ENCODE measurements around the gene MX2. TPM values are rescaled to one million over a fixed set of nuclear protein-coding genes. Genes with fewer than 3 reads are reported as not detected.
A peak's percentile ranks its signal among the peaks of the same experiment; 100 is the strongest.
"Not testable (repeated sequence)": the region's sequence is repeated elsewhere in the genome, so short reads cannot be mapped to it uniquely, and the experiment has no call there.

MX2 gene
- total RNA-seq, 2 donors from 2014 or later: 1.7 to 4.9 TPM

- no peak for DNase-seq (ENCODE audit: low spot score)
- no peaks in the 10 kb centered on the region for H3K36me3 ChIP-seq
- intact Hi-C loops (cut with DNase I): no loop called here
- TF ChIP-seq POLR2A (IDR thresholded peaks at IDR 0.05): no peak
- TF ChIP-seq CTCF (IDR thresholded peaks at IDR 0.05): no peak
- TF ChIP-seq POLR2AphosphoS5 (IDR thresholded peaks at IDR 0.05): no peak
- WGBS: 86% methylated on average over 9 of the region's 9 CpGs
- no peak overlapping the region for H3K27ac ChIP-seq
- no peaks in the 10 kb centered on the region for H3K27me3 ChIP-seq (replicated peaks; ENCODE audit: insufficient read depth)
- H3K4me1 ChIP-seq (replicated peaks): no peaks in the 10 kb centered on the region
- H3K4me3 ChIP-seq: no peak overlapping the region
- H3K9me3 ChIP-seq: no peaks in the 10 kb centered on the region
Measured at GRCh38 chr21:41358193-41359166, 3.3 kb upstream of the MX2 start.

- Histone ChIP-seq H3K9me3 (no peaks in the 10 kb centered on the region), H3K36me3 (no peaks in the 10 kb centered on the region), H3K4me1 (replicated peaks) (no peaks in the 10 kb centered on the region), H3K27me3 (replicated peaks; ENCODE audit: insufficient read depth) (no peaks in the 10 kb centered on the region), H3K27ac (no peak overlapping the region), H3K4me3 (no peak overlapping the region)
- WGBS: 90% methylated on average over 12 of the region's 12 CpGs
- DNase-seq (ENCODE audit: low spot score): no peak
- intact Hi-C loops (cut with DNase I): no loop called here
- TF ChIP-seq POLR2AphosphoS5 (IDR thresholded peaks at IDR 0.05) (no peak), POLR2A (IDR thresholded peaks at IDR 0.05) (no peak), CTCF (IDR thresholded peaks at IDR 0.05) (no peak)
Measured at GRCh38 chr21:41359286-41359685, 2.5 kb upstream of the MX2 start.

- intact Hi-C loops (cut with DNase I); H3K36me3 ChIP-seq; H3K4me3 ChIP-seq; H3K9me3 ChIP-seq; H3K27me3 ChIP-seq (replicated peaks; ENCODE audit: insufficient read depth); DNase-seq (ENCODE audit: low spot score); H3K4me1 ChIP-seq (replicated peaks): not testable (repeated sequence)
- peak overlapping the region in 1 of 2 donors; percentile 8 for H3K27ac ChIP-seq
- WGBS: 73% methylated on average over 4 of the region's 4 CpGs
Measured at GRCh38 chr21:41359754-41360071, 2.1 kb upstream of the MX2 start.

- Histone ChIP-seq H3K27ac (no peak overlapping the region), H3K4me3 (no peak overlapping the region), H3K36me3 (no peaks in the 10 kb centered on the region), H3K27me3 (replicated peaks; ENCODE audit: insufficient read depth) (no peaks in the 10 kb centered on the region), H3K4me1 (replicated peaks) (no peaks in the 10 kb centered on the region), H3K9me3 (no peaks in the 10 kb centered on the region)
- WGBS: 62% methylated on average over 22 of the region's 22 CpGs
- peak; percentile 69 for DNase-seq (ENCODE audit: low spot score)
- intact Hi-C loops (cut with DNase I): no loop called here
- TF ChIP-seq POLR2AphosphoS5 (IDR thresholded peaks at IDR 0.05): peak; percentile 50
- no peak for TF ChIP-seq POLR2A (IDR thresholded peaks at IDR 0.05)
- peak in 3 of 4 experiments; percentile 20 to 73 (median 45) for TF ChIP-seq CTCF (IDR thresholded peaks at IDR 0.05)
Measured at GRCh38 chr21:41360072-41360821, 1.6 kb upstream of the MX2 start.

GRCh38 chr21:41361053-41361785, 608 bp upstream of the MX2 start:
- Histone ChIP-seq H3K4me1 (replicated peaks) (no peaks in the 10 kb centered on the region), H3K4me3 (peak overlapping the region in 1 of 2 donors; percentile 5), H3K27me3 (replicated peaks; ENCODE audit: insufficient read depth) (no peaks in the 10 kb centered on the region), H3K36me3 (no peaks in the 10 kb centered on the region), H3K27ac (peak overlapping the region; percentile 28 to 30), H3K9me3 (no peaks in the 10 kb centered on the region)
- intact Hi-C loops (cut with DNase I): no loop called here
- 93% methylated on average over 16 of the region's 16 CpGs for WGBS
- no peak for DNase-seq (ENCODE audit: low spot score)
- TF ChIP-seq POLR2AphosphoS5 (IDR thresholded peaks at IDR 0.05) (no peak), POLR2A (IDR thresholded peaks at IDR 0.05) (no peak), CTCF (IDR thresholded peaks at IDR 0.05) (no peak)
